GM21723 (cell line): ENCODE measurements around the gene ZBTB16.

Experiments used
- ATAC-seq: cut with Tn5 transposase; IDR thresholded peaks from one replicate; pipeline ENCODE4 v1.9.1; 2021; ENCODE audit warnings: mild to moderate bottlenecking, moderate library complexity; ENCODE audit not compliant: unreplicated experiment

ZBTB16 gene

GRCh38 chr11:114163229-114163631, 103.7 kb downstream of the ZBTB16 start:
- no peak for ATAC-seq

GRCh38 chr11:114163830-114164401, 104.4 kb downstream of the ZBTB16 start:
- ATAC-seq: no peak

DNA sequence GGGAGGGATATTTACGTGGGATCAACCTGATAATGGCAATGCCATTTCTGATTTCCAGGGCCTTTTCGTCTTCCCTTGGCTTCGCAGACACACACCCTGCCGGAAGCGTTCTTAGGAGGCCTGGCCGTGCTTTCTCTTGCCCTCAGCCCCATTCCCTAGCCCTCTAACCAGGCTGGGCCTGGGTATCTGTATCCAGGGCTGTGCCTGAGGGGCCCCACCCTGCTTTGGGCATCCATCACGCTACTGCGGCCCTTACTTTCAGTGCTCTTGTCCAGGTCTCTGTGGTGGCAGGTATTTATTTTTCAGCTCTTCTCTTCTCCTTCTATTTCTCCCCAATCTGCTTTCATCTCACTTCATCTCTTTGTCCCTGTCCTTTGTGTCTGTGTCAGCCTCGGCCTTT, 105.0 kb downstream of the ZBTB16 start:
- no peak for ATAC-seq

DNA sequence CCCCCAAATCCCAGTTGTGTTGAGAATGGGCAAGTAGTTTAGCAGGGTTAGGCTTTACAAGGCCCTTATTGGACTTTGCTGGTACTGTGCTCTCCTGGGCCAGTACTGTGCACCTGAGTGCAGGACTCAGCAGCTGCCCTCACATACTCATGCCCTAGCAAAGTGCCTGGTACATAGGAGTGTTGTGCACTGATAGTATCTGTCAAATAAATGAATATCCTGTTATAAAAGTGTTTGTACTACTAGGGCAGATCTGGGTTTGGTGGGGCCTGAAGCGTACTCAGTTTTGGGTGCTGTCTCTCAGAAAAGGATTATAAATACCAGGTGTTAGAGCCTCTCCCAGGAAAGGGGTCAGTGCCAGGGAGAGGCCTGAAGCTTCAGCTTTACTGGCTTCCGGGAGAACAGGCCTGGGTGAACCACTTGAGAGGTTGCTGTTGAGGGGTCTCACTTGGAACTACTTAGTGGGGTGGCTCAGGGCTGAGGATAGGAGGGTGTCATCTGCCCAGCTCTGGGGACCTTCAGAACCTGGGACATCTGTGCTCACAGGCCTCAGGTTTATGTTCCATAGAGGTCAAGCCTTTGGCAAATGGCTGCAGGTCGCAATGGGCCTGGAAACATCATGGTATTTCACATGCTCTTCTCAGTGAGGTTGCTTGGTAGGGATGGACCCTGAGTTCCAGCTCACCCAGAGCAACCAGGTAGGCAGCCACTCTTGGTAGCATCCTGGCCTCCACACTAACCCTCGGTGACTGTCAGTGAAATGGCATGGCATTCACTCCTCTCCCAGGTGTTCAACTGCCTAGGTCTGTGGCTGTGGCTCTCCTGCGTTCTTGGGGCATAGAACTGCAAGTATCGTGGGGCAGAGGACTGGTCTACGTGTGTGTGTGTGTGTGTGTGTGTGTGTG, 106.1 kb downstream of the ZBTB16 start:
- ATAC-seq: no peak

- ATAC-seq: no peak
Observed at GRCh38 chr11:114166362-114166761, 106.9 kb downstream of the ZBTB16 start.

DNA sequence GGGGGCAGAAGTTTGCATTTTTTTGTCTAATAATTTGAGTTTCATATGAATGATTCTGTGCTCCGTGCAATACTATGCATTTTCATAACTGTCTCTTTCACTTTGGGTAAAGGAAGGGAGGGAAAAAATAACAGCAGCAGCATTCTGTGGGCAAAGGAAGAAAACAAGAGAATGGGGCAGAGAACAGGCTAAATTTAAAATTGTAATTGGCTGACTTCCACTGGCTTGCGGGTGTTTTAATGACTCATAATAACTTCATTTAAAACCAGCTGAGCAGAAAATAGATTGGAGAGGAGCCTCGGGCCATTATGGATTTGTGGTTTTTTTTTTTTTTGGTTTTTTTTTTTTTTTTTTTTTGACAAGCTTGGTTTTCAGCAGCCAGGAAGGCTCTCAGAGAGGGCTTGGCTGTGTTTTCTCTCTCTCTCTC, 107.4 kb downstream of the ZBTB16 start:
- ATAC-seq: no peak

DNA sequence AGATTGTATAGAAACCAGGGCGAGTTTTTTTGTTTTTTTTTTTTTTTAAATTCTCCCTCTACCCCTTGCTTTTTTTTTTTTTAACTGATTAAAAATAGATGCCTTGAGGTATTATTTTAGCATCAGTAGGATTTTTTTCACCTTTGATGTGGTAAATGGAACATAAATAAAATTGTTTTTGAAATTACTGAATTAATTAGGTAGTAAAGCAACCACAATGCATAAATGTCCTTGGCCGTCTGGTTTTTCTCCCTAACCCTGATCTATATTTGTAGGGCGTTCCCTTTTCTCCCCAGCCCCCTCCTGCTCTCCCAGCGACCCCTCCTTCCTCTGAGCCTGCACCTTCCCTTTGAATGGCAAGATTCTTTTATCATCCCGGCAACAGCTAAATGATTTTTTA, 107.8 kb downstream of the ZBTB16 start:
- no peak for ATAC-seq

GRCh38 chr11:114167771-114168448, 108.4 kb downstream of the ZBTB16 start:
- ATAC-seq: no peak

GRCh38 chr11:114168691-114169090, 109.2 kb downstream of the ZBTB16 start:
- no peak for ATAC-seq

DNA sequence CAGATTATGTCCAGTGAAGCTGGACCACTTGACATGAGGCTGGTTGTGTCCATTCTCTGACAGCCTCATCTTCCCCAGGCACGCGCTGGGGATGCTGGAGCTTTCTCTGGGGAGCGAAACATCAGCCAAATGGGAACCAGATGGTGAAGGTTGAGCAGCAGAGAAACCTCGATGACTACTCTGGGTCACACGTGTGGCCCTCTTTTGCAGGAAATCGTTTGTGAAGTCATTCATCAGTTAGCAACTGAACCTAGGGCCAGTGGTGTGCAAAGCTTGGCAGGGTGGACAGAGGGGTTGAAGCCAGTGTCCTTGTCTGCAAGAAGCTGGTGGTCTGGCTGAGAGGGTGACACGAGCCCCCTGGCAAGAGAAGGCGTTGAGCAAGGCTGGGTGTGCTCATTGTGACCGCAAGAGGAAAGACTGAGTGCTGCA, 109.8 kb downstream of the ZBTB16 start:
- no peak for ATAC-seq

- ATAC-seq: no peak
Observed at GRCh38 chr11:114169821-114170220, 110.3 kb downstream of the ZBTB16 start.

DNA sequence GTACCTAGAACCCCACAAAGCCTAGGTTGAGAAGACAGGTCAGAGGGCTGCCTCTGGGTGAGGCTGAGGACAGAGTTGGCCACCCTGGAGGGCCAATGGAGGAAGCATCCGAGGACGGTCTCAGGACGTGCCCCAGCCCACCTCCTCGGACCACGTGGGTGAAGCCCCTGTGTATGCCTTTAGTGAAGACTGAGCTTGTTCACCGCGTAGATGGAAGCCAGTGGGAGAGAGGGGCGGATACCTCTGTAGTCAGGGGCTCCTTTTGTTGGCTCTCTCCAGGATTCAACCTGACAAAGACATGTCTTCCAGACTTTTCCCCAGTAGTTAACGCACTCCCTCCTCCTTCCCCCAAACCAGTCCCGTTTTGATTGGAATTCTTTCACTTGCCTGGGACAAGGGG, 110.7 kb downstream of the ZBTB16 start:
- no peak for ATAC-seq

- ATAC-seq: no peak
Observed at GRCh38 chr11:114171257-114172054, 111.9 kb downstream of the ZBTB16 start.

DNA sequence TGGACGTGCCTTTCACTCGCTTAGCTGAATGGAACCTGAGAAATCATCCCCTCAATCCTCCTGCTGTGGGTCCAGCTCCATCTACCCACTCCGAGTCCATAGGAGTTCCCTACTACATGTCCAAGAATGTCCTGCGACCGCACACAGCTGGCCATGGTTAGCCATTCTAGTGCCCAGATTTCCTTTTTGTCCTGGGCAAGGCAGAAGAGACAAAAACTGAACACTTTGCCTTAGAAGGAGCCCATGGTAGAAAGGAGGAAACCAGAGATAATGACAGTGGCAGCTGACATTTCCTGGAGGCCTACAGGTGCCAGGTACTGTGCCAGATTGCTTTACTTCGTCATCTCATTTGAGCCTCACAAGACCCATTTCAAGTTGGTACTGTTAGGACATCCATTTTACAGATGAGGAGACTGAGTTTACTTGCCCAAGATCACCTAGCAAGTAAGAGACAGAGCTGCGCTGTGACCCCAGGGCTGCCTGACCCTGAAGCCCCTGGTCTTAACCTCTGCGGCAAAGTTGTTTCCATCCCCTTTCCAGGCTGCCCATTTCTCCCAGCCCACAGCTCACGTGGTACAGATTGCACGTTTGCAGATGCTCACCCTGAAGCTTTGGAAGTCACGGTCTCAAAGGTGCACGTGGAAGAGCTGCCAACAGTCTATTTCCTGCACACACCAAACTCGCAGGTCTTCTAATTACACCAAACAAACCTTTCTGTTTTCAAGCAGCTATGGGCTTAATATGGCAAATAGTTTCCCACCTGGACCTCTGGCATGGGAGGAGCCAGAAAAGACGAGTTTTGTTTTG, 112.7 kb downstream of the ZBTB16 start:
- no peak for ATAC-seq

DNA sequence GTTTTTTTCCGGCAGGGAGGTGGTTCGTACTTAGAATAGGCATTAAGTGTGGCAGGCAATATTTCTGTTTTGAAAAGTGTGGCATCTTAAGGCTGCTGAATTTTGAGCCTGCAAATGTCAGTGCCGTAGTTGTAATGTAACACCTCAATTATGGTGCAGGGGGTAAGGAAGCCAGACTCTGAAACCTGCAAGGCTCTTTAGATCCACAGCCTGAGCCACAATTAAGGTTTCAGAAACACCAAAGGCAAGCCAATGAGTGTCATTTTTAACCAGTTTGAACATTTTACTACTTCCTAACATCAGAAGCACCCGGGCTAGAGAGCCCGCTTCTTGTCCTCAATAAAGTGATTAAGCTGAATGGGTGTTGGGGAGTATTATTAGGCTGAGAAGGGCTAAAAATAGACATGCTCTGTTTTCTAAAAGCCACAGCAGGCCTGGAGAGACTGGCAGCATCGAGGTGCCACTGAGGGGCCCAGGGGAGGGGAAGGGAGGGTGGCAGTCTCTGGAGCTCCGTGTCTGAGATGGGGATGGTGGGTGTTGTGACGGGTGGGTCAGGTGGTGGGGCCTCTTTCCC, 113.4 kb downstream of the ZBTB16 start:
- no peak for ATAC-seq

- ATAC-seq: no peak
Observed at GRCh38 chr11:114173843-114174242, 114.3 kb downstream of the ZBTB16 start.

- ATAC-seq: no peak
Observed at GRCh38 chr11:114174712-114175495, 115.4 kb downstream of the ZBTB16 start.

GRCh38 chr11:114175706-114176105, 116.2 kb downstream of the ZBTB16 start:
- no peak for ATAC-seq

DNA sequence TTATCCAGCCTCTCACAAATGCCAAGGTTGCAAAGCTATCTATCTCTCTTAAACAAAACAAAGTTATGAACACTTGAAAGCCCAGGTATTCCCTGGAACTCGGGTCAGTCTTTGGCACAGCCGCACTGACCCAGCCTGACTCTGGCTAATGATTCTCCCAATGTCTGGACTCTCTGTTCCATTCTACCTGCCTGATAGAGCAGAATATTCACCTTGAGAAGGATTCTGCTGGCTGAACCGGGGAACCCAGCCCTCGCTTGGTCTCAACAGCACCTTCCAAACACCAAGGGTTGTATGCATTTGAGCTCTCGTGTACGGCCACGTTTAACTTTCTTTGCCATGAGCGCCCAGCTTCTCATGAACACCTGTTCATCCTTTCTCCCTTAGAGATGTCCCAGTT, 116.8 kb downstream of the ZBTB16 start:
- no peak for ATAC-seq
